ENCODE results near the gene MAPK7.

Gene MAPK7

DNA sequence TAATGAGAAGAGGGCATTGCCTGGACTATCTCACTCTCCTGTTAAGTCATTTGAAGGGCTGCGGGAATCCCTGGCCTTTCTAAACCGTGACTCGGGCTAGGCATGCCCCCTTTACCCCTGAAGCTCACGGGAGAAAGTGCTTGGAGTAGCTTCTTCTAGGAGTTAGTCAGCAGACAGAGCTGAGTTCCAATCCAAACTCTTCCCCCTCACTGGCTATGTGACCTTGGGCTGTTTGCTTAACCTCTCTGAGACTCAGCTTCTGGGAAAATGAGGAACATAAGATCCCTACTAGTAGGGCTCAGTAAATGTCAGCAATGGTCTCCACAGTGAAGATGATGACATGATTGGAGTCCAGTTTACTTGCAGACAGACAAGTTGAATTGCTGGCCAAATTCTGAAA, 10.1 kb upstream of the MAPK7 start:
- TF ChIP-seq, protein P1, sequence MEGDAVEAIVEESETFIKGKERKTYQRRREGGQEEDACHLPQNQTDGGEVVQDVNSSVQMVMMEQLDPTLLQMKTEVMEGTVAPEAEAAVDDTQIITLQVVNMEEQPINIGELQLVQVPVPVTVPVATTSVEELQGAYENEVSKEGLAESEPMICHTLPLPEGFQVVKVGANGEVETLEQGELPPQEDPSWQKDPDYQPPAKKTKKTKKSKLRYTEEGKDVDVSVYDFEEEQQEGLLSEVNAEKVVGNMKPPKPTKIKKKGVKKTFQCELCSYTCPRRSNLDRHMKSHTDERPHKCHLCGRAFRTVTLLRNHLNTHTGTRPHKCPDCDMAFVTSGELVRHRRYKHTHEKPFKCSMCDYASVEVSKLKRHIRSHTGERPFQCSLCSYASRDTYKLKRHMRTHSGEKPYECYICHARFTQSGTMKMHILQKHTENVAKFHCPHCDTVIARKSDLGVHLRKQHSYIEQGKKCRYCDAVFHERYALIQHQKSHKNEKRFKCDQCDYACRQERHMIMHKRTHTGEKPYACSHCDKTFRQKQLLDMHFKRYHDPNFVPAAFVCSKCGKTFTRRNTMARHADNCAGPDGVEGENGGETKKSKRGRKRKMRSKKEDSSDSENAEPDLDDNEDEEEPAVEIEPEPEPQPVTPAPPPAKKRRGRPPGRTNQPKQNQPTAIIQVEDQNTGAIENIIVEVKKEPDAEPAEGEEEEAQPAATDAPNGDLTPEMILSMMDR (IDR thresholded peaks at IDR 0.05; ENCODE audit: borderline replicate concordance, control extremely low read depth, extremely low read depth, insufficient read depth, missing control alignments): no peak
- in situ Hi-C loops (cut with MboI; ENCODE audit: low sequenced_read_pairs, unreplicated experiment): loop anchor here (10.0 kb wide), 2 partner anchors 87 to 397 kb away; no protein-coding TSS in a partner anchor
- DNase-seq (ENCODE audit: low spot score): no peak

GRCh38 chr17:19369107-19369778, 9.1 kb upstream of the MAPK7 start:
- in situ Hi-C loops (cut with MboI; ENCODE audit: low sequenced_read_pairs, unreplicated experiment): loop anchor here (10.0 kb wide), 2 partner anchors 86 to 396 kb away; no protein-coding TSS in a partner anchor
- no peak for DNase-seq (ENCODE audit: low spot score)
- TF ChIP-seq, protein P1 (IDR thresholded peaks at IDR 0.05; ENCODE audit: borderline replicate concordance, control extremely low read depth, extremely low read depth, insufficient read depth, missing control alignments): no peak

- in situ Hi-C loops (cut with MboI; ENCODE audit: low sequenced_read_pairs, unreplicated experiment): loop anchor here (10.0 kb wide), 2 partner anchors 85 to 395 kb away; no protein-coding TSS in a partner anchor
- DNase-seq (ENCODE audit: low spot score): no peak
- TF ChIP-seq, protein P1 (IDR thresholded peaks at IDR 0.05; ENCODE audit: borderline replicate concordance, control extremely low read depth, extremely low read depth, insufficient read depth, missing control alignments): no peak
Measured at GRCh38 chr17:19369846-19370492, 8.3 kb upstream of the MAPK7 start.

DNA sequence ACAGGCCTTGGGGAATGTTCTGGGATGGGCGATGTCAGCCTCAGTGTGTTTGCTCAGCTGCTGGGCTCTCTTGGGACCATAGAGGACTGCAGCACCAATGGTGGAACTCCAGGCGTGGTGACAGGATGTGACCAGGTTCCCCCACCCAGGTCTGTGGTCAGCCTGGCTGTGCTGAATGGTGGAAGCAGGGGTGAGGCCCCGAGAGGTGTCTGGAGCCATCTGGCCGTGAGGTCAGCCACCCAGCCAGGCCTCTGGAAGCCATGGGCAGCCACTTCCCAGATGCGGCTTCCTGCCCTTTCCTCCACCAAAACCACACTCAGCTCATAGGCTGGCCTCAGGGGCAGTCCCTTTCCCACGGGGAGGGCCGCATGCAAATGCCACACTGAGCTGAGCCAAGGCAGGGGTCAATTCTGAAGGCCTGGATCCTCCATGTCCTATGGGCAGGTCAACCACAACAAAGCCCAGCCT, 7.8 kb upstream of the MAPK7 start:
- in situ Hi-C loops (cut with MboI; ENCODE audit: low sequenced_read_pairs, unreplicated experiment): no loop called here
- peak; percentile 72 for DNase-seq (ENCODE audit: low spot score)
- TF ChIP-seq, protein P1 (IDR thresholded peaks at IDR 0.05; ENCODE audit: borderline replicate concordance, control extremely low read depth, extremely low read depth, insufficient read depth, missing control alignments): no peak

- no peak for DNase-seq (ENCODE audit: low spot score)
- in situ Hi-C loops (cut with MboI; ENCODE audit: low sequenced_read_pairs, unreplicated experiment): no loop called here
- TF ChIP-seq, protein P1 (IDR thresholded peaks at IDR 0.05; ENCODE audit: borderline replicate concordance, control extremely low read depth, extremely low read depth, insufficient read depth, missing control alignments): no peak
Measured at GRCh38 chr17:19371259-19372010, 6.9 kb upstream of the MAPK7 start.

DNA sequence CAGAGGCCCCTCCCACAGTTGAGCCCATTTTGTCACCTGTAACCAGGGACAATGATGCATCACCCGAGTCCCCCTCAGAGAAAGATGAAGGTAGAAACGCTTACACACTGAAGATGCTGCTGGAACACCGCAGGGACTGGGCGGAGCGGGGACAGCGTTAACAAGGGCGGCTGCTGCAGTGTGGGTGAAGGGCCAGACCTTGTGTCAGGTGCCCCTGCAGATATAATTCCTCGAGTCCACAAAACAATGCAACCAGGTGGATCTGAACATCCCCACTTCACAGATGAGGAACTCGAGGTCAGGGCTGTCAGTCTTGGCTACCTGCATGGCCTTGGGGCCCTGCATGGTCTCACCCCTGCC, 6.3 kb upstream of the MAPK7 start:
- TF ChIP-seq, protein P1 (IDR thresholded peaks at IDR 0.05; ENCODE audit: borderline replicate concordance, control extremely low read depth, extremely low read depth, insufficient read depth, missing control alignments): no peak
- in situ Hi-C loops (cut with MboI; ENCODE audit: low sequenced_read_pairs, unreplicated experiment): no loop called here
- no peak for DNase-seq (ENCODE audit: low spot score)
